HG02610 (cell line): ENCODE measurements around the gene HOMER3.

Experiments used
- ATAC-seq: cut with Tn5 transposase; IDR thresholded peaks from one replicate; pipeline ENCODE4 v1.9.1; 2021; ENCODE audit warnings: mild to moderate bottlenecking, moderate library complexity; ENCODE audit not compliant: unreplicated experiment

Gene HOMER3

GRCh38 chr19:18883526-18884304 is 57.3 kb downstream of the HOMER3 start:
- no peak for ATAC-seq

DNA sequence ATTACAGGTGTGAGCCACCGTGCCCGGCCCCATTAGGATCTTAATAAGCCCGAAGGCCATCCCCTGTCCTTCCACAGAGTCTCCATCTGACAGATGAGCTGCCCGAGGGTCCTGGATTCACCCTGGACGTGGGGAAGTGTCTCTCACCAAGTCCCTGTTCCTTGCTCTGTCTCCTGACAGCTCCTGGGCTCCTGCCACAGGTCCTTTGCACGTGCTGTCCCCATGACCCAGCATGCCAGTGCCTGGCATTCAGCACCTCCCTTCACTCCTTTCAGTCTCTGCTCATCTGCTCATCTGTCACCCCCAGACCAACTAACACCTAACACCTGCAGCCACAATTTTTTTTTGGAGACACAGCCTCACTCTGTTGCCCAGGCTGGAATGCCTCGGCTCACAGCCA is 59.5 kb downstream of the HOMER3 start:
- no peak for ATAC-seq

GRCh38 chr19:18879579-18880373 is 61.2 kb downstream of the HOMER3 start:
- no peak for ATAC-seq
